IMR-90 (cell line): Measurements from ENCODE around the gene MYH9. TPM values are rescaled to one million over a fixed set of nuclear protein-coding genes. Genes with fewer than 3 reads are reported as not detected.

ENCODE experiments used
- ATAC-seq: fragments of 200-7000 bp; cut with Tn5 transposase; 2 replicates; pipeline ENCODE4 v1.9.1; 2020; ENCODE audit warnings: low read depth, mild to moderate bottlenecking, moderate library complexity
- BruUV-seq: library from RNA; stranded (reverse); fragments of 400-500 nt; replicated peaks from 2 replicates; lab custom pipeline; 2021; lab: Mats Ljungman, UMichigan
- CTCF ChIA-PET: fragments of 300-600 bp; formaldehyde crosslinking; extraction: SDS; loops from one replicate; lab custom pipeline; 2021; ENCODE audit warnings: antibody characterized with exemption; lab: Yijun Ruan, JAX
- POLR2A ChIA-PET: fragments of 300-600 bp; sonication (Branson Sonifier 250); formaldehyde crosslinking; loops from one replicate; lab custom pipeline; 2022; ENCODE audit warnings: antibody characterized with exemption; ENCODE audit not compliant: unreplicated experiment; lab: Charles Lee
- DNase-seq: peaks from one replicate; pipeline ENCODE4 v3.0.0; 2013
- H2AFZ ChIP-seq: replicated peaks from 2 replicates; pipeline ENCODE3; 2013; ENCODE audit warnings: low read length, mild to moderate bottlenecking; ENCODE audit not compliant: poor library complexity
- H2AK5ac ChIP-seq: 2 replicates; pipeline ENCODE4 v1.6.1; 2013; ENCODE audit warnings: low read depth, low read length, inconsistent platforms
- H2AK9ac ChIP-seq: replicated peaks from 2 replicates; pipeline ENCODE3; 2013; ENCODE audit warnings: mild to moderate bottlenecking, low read depth, low read length, moderate library complexity; ENCODE audit not compliant: poor library complexity
- H2BK120ac ChIP-seq: 2 replicates; pipeline ENCODE4 v1.6.1; 2013; ENCODE audit warnings: low read depth, low read length, inconsistent platforms
- H2BK15ac ChIP-seq: 3 replicates; pipeline ENCODE4 v1.6.1; 2013; ENCODE audit warnings: low read depth, low read length, inconsistent platforms
- H2BK20ac ChIP-seq: 2 replicates; pipeline ENCODE4 v1.6.1; 2013; ENCODE audit warnings: low read depth, mild to moderate bottlenecking, inconsistent platforms, low read length, moderate library complexity
- H2BK5ac ChIP-seq: 2 replicates; pipeline ENCODE4 v1.6.1; 2013; ENCODE audit warnings: mild to moderate bottlenecking, low read depth, low read length, inconsistent platforms; ENCODE audit not compliant: poor library complexity, severe bottlenecking
- H3K14ac ChIP-seq: replicated peaks from 2 replicates; pipeline ENCODE4 v1.6.1; 2013; ENCODE audit warnings: low read depth, low read length, inconsistent platforms
- H3K18ac ChIP-seq: 2 replicates; pipeline ENCODE4 v1.6.1; 2013; ENCODE audit warnings: low read depth, low read length, control low read depth
- H3K23ac ChIP-seq: 2 replicates; pipeline ENCODE4 v1.6.1; 2013; ENCODE audit warnings: low read depth, low read length, inconsistent platforms
- H3K27ac ChIP-seq: 2 replicates; pipeline ENCODE4 v1.5.1; 2013; ENCODE audit warnings: mild to moderate bottlenecking, control low read depth, low read length; ENCODE audit not compliant: insufficient read depth
- H3K27me3 ChIP-seq: 2 replicates; pipeline ENCODE4 v1.6.1; 2013; ENCODE audit warnings: low read length; ENCODE audit not compliant: control insufficient read depth, insufficient read depth
- H3K36me3 ChIP-seq: 2 replicates; pipeline ENCODE4 v1.6.1; 2013; ENCODE audit warnings: low read length, mixed read lengths; ENCODE audit not compliant: control insufficient read depth, insufficient read depth
- H3K4ac ChIP-seq: 2 replicates; pipeline ENCODE4 v1.6.1; 2013; ENCODE audit warnings: low read depth, low read length, inconsistent platforms
- H3K4me1 ChIP-seq: 2 replicates; pipeline ENCODE4 v1.6.1; 2013; ENCODE audit warnings: low read length, mixed read lengths; ENCODE audit not compliant: control insufficient read depth, insufficient read depth
- H3K4me2 ChIP-seq: 2 replicates; pipeline ENCODE4 v1.6.1; 2013; ENCODE audit warnings: low read depth, mild to moderate bottlenecking, control low read depth, low read length, moderate library complexity
- H3K4me3 ChIP-seq: 2 replicates; pipeline ENCODE4 v1.5.1; 2013; ENCODE audit warnings: low read depth, mild to moderate bottlenecking, control low read depth, low read length, moderate library complexity; ENCODE audit not compliant: insufficient read depth
- H3K56ac ChIP-seq: 2 replicates; pipeline ENCODE4 v1.6.1; 2013; ENCODE audit warnings: low read length, inconsistent platforms; ENCODE audit not compliant: insufficient read depth; ENCODE audit errors: extremely low read depth
- H3K79me1 ChIP-seq, 2 experiments: 2 replicates each; pipeline ENCODE4 v1.6.1; 2013; ENCODE audit warnings: low read length in 2 of 2, inconsistent platforms in 1 of 2, low read depth in 1 of 2
- H3K9ac ChIP-seq: 2 replicates; pipeline ENCODE4 v1.6.1; 2013; ENCODE audit warnings: low read depth, low read length, control low read depth
- H3K9me1 ChIP-seq: 2 replicates; pipeline ENCODE4 v1.6.1; 2013; ENCODE audit warnings: low read length, inconsistent platforms; ENCODE audit not compliant: insufficient read depth
- H3K9me3 ChIP-seq: 2 replicates; pipeline ENCODE4 v1.6.1; 2013; ENCODE audit warnings: low read length; ENCODE audit not compliant: control insufficient read depth, insufficient read depth
- H4K20me1 ChIP-seq: 2 replicates; pipeline ENCODE4 v1.6.1; 2013; ENCODE audit warnings: low read length, inconsistent platforms; ENCODE audit not compliant: insufficient read depth
- H4K5ac ChIP-seq: 2 replicates; pipeline ENCODE4 v1.6.1; 2013; ENCODE audit warnings: mild to moderate bottlenecking, low read depth, low read length, control low read depth
- H4K8ac ChIP-seq, 2 experiments: 2 replicates each; pipeline ENCODE4 v1.6.1; 2013; ENCODE audit warnings: low read depth in 2 of 2, low read length in 2 of 2, control low read depth in 1 of 2, inconsistent platforms in 1 of 2
- H4K91ac ChIP-seq: 2 replicates; pipeline ENCODE4 v1.6.1; 2013; ENCODE audit warnings: low read depth, low read length, inconsistent platforms; ENCODE audit not compliant: insufficient read depth
- BHLHE40 ChIP-seq: fragments of 150-350 bp; IDR thresholded peaks from 2 replicates; pipeline ENCODE4 v1.6.1; 2016; ENCODE audit warnings: mild to moderate bottlenecking, low read depth, low read length
- MXI1 ChIP-seq: IDR thresholded peaks from 2 replicates; pipeline ENCODE4 v1.6.1; 2012; ENCODE audit warnings: low read depth, mild to moderate bottlenecking, low read length, moderate library complexity, borderline replicate concordance
- WGBS, 2 experiments: methylation state at CpG; one replicate each; pipeline versions ENCODE4 v1.1.5 to v1.1.7; 2013; ENCODE audit warnings: missing lambda C conversion rate in 2 of 2; ENCODE audit not compliant: insufficient read length in 1 of 2; ENCODE audit errors: extremely low coverage in 2 of 2; 5-methylcytosine and 5-hydroxymethylcytosine counted together
- dilution Hi-C: fragments of 300-500 bp; cut with HindIII; formaldehyde crosslinking; loops from one replicate; pipeline ENCODE4 v1.14.3; 2018; ENCODE audit warnings: low sequenced_read_pairs; ENCODE audit not compliant: unreplicated experiment
- in situ Hi-C: fragments of 300-500 bp; cut with MboI; formaldehyde crosslinking; loops from 3 replicates; pipeline ENCODE4 v1.14.3; 2019; ENCODE audit warnings: low sequenced_read_pairs, inconsistent platforms, mixed read lengths
- intact Hi-C: fragments of 100-400 bp; cut with micrococcal nuclease; formaldehyde crosslinking; loops from 2 replicates; pipeline ENCODE4 v1.10.0; 2022
- polyA plus RNA-seq, 3 experiments: library from polyadenylated mRNA; depleted of rRNA; stranded (reverse); fragments of >200 nt; gene quantifications; 2 replicates each; pipeline ENCODE4 v1.2.3, GENCODE V29; 2012; ENCODE audit warnings: low replicate concordance in 1 of 3
- total RNA-seq: library from RNA; depleted of rRNA; stranded (reverse); fragments of >200 nt; gene quantifications from 2 replicates; pipeline ENCODE4 v1.2.3, GENCODE V29; 2012

The MYH9 gene
- total and polyA plus RNA-seq, 2 of the 4 experiments (the other 2 are of a cell fraction) = 475 to 554 TPM

- no peak overlapping the region for H3K4me3 ChIP-seq
- H3K23ac ChIP-seq = peak overlapping the region; percentile 39; the same call in 1 of the 2 replicates
- peak overlapping the region; percentile 41 for H2BK5ac ChIP-seq
- H4K91ac ChIP-seq = no peak overlapping the region
- no peak overlapping the region for H2BK15ac ChIP-seq
- ATAC-seq = no peak
- WGBS, 2 experiments = 45% methylated on average over 5 of the region's 9 CpGs; no CpG with 5 or more reads in 1 of the 2 experiments
- peaks cover 80% of the 10 kb centered on the region for H3K36me3 ChIP-seq
- no peak overlapping the region for H2BK20ac ChIP-seq
- H2AFZ ChIP-seq = no peak overlapping the region
- intact Hi-C loops (no loop called here), in situ Hi-C loops (no loop called here), dilution Hi-C loops (no loop called here)
- no peak overlapping the region; the same call in 1 of the 2 replicates for H3K14ac ChIP-seq
- H2AK5ac ChIP-seq = peak overlapping the region; percentile 5; the same call in 1 of the 2 replicates
- peaks cover 0 to 64% of the 10 kb centered on the region in 2 experiments; a peak in 3 of 4 replicates for H3K79me1 ChIP-seq
- ChIA-PET CTCF (no interaction called here), POLR2A (no interaction called here)
- no peak overlapping the region for H3K9ac ChIP-seq
- peak overlapping the region; percentile 13; the same call in 1 of the 2 replicates for H3K4ac ChIP-seq
- BruUV-seq = no TSS peak
- no peak overlapping the region for H4K5ac ChIP-seq
- peak overlapping the region; percentile 9 for H3K27ac ChIP-seq
- H3K56ac ChIP-seq = no peak overlapping the region
- no peak overlapping the region for H2BK120ac ChIP-seq
- peak overlapping the region; percentile 4 for H2AK9ac ChIP-seq
- no peaks in the 10 kb centered on the region for H3K9me3 ChIP-seq
- H3K4me2 ChIP-seq = no peak overlapping the region
- H4K20me1 ChIP-seq = peaks cover 98% of the 10 kb centered on the region
- peaks cover 39% of the 10 kb centered on the region for H3K9me1 ChIP-seq
- no peak overlapping the region for H3K18ac ChIP-seq
- TF ChIP-seq MXI1 (peak; percentile 24; the same call in 1 of the 2 replicates), BHLHE40 (no peak)
- H3K4me1 ChIP-seq = peaks cover 28% of the 10 kb centered on the region
- H3K27me3 ChIP-seq = no peaks in the 10 kb centered on the region
- DNase-seq = no peak
- H4K8ac ChIP-seq = peak overlapping the region in 1 of 2 experiments; percentile 6; a peak in 1 of 4 replicates
Observed at GRCh38 chr22:36343720-36344105, 44.1 kb downstream of the MYH9 start.
